Stimulated activated CD4-positive, alpha-beta T cell treated with anti-CD3 and anti-CD28 coated beads, Interleukin-12 subunit alpha, Interleukin-12 subunit beta, amount 100 ng/mL, for 48 hours (primary cell): Measurements from ENCODE around the gene UBE2G2.

Experiments
- DNase-seq, 3 donors: peaks; one replicate each; pipeline ENCODE4 v3.0.0-alpha.2; 2020; ENCODE audit warnings: low read depth in 2 of 3, low spot score in 1 of 3

UBE2G2 gene

GRCh38 chr21:44732263-44732662 lies 69.4 kb downstream of the UBE2G2 start:
- no peak for DNase-seq

DNA sequence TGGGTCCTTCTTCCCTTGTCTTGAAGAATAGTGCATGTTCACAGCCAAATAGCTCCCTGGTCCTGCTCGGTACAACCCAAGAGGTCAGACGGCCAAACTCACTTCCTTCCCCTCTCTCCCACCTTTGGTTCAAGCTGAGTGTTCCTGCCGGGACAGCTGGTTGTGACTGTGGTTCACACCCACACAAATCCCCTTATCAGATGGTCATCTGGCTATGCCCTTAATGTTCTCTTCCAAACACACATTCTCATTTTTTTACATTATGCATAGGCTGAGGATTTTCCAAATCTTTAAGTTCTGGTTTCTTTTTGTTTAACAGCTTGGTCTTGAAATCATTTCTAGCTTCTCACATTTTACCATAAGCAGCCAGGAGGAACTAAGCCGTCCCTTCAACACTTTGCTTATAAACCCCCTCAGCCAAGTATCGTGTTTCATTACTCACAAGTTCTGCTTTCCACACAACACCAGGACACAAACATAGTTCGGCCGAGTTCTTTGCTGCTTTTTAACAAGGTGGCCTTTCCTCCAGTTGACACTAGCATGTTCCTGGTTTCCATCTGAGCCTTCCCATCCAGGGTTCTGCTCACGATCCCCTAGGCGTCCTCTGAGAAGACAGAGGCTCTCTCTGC lies 70.6 kb downstream of the UBE2G2 start:
- DNase-seq: no peak

GRCh38 chr21:44730028-44730395 lies 71.6 kb downstream of the UBE2G2 start:
- DNase-seq: no peak

DNA sequence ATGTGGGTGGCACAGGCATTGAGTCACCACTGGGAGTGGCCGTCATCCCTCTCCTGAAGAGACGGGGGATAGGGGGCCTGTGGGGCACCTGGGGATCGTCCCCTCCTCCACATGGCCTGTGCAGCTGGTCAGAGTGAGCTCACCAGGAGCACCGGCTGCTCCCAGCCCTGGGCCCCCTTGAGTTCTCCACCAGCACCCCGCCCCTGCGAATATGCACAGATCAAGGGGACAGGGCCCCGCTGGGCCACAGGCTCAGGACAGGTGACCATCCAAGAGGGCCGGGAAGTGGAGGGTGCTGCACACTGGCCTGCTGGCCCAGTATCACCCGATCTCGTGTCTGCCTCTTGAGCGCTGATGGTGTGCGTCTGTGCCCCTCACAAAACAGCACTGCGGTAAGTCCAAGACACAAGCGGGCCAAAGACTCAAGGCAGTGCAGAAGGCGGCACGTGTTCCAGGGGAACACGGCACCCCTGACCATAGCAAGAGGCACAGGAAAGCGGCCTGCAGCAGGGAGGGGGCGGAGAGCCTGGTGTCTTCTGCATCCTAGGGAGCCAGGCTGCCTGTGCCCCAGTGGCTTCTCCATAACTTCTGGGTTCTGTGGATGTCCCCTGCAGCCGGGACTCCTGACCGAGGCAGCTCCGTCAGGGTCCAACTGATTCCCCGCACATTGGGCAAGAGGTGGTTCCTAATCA lies 72.1 kb downstream of the UBE2G2 start:
- DNase-seq: no peak

DNA sequence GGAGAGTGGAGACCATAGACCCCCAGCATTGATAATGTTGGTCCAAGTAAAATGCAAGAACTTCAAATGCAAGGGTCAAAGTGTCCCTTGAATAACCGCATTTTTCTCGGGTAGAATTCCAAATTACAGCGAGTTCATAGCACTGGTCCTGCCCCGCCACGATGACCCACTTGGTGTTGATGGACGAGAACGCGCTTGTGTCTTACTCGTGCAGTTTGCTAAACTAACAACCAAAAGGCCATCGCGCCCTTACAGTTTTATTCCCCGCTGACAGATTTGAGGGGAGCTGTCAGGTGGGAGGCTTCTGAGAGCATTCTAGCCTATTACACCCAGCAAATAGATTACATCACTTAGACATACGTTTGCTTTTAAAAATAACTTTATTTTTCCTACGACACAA lies 72.9 kb downstream of the UBE2G2 start:
- DNase-seq: no peak

DNA sequence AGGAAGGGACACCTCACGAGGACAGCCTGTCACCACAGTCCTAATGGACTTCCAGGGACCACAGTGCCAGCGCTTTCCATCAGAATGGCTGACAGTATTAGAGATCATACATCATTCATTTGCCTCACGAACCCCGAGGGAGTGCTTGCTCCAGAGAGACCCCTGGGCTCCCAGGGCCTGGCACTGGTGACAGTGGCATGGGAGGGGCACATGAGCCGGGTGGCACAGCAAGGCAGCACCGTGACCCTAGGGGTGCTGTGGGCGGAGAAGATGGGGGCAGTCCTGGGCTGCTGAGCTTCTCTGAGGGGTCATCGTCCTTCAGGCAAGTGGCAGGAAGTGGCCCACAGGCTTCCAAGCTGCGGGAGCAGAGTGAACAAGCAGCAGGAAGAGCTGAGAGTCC lies 73.9 kb downstream of the UBE2G2 start:
- DNase-seq: no peak

DNA sequence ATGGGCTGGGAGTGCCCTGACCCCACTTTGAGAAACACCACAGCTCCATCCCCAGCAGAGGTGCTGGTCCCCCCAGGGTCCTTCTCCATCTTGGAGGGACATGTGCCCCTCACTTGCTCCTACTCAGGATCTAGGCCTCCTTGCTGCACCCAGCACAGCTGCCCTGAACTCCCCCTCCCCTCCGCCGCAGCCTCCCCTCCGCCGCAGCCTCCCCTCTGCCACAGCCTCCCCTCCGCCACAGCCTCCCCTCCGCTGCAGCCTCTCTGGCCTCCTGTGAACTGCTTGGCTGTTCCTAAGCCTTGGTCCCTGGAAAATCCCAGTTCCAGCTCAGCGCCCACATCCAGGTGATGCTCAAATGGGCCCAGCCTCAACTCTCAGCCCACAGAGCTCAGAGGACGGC lies 74.3 kb downstream of the UBE2G2 start:
- no peak for DNase-seq

GRCh38 chr21:44726826-44727225 lies 74.8 kb downstream of the UBE2G2 start:
- no peak for DNase-seq

- no peak for DNase-seq
Measured at GRCh38 chr21:44724926-44725325, 76.7 kb downstream of the UBE2G2 start.

GRCh38 chr21:44724196-44724595 lies 77.4 kb downstream of the UBE2G2 start:
- DNase-seq: no peak

GRCh38 chr21:44723177-44724131 lies 78.2 kb downstream of the UBE2G2 start:
- no peak for DNase-seq

DNA sequence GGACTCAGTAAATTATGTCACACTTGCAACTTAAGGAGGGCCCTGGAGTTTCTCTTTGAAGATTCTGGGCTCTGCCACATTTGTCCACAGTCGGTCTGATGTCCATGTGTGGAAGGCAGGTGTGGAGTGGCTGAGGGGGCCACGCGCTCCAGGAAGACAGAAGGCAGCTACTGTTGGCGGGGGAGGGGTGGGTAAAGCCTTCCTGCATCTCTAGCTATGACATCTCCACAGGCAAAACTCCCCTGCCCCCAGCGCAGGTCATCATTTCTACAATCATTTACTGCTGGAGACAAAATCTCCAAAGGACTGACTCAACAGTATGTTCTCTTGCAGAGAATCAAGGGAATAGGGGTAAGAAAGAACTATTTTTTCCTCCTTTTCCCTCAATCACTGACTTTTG lies 78.9 kb downstream of the UBE2G2 start:
- DNase-seq: no peak

GRCh38 chr21:44720170-44720569 lies 81.5 kb downstream of the UBE2G2 start:
- no peak for DNase-seq
